ELR (cell line): ENCODE measurements around the gene PSME2.
"Not testable (repeated sequence)": the region's sequence is repeated elsewhere in the genome, so short reads cannot be mapped to it uniquely, and the experiment has no call there.

Source experiments
- DNase-seq: peaks from one replicate; pipeline ENCODE4 v3.0.0-alpha.2; 2015; ENCODE audit warnings: low read depth

Gene PSME2

DNA sequence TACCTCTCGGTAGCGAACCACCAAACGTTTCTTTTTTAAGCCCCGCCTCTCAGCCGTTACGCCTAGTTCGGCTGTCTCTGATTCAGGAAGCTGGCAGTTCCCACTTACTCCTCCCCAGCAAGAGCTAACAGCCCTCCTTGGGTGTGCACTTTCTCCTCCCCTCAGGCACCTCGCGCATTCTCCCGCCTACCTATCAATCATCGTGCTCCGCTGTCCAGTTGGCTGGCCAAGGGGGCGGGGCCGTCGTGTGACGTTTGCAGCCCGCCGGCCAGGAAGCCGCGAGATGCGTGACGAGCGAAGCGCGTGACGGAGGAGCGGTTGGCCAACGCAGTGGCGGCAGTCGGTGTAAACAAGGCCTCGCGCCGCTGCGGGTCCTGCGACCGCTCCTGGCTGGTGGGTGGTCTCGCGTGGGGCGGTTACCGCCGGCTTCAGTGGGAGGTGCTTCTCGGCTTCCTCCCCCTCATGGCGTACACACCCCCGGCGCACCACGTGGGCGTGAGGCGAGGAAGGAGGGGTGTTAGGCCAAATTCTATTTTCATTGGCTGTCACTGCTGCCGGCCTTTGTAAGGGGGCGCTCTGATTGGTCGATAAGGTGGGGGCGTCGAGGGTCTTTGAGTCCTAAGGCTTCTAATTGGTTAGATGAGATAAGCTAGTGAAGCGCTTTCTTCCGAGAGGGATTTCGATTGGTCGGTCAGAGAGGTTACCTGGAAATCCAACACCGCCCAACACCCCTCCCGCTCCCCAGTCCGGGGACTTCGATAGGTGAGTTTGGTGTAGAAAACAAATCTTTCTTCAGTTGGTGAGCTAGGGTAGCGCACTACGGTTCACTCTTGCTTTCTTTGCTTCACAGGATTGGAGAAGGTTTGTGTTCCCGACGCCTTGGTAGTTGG, 31.6 kb downstream of the PSME2 start, which contains the start of the genes DCAF11 and NRL:
TSS of gene DCAF11 (plus strand) at position 246 of the 890 bp plus-strand sequence. CDS start 818 bp downstream, outside the sequence.
TSS of gene NRL (minus strand) at position 418 of the 890 bp plus-strand sequence. CDS start 32,101 bp downstream, outside the sequence.
- peak; percentile 99 for DNase-seq

- peak; percentile 90 for DNase-seq
Measured at GRCh38 chr14:24113801-24114531, 32.4 kb downstream of the PSME2 start.

DNA sequence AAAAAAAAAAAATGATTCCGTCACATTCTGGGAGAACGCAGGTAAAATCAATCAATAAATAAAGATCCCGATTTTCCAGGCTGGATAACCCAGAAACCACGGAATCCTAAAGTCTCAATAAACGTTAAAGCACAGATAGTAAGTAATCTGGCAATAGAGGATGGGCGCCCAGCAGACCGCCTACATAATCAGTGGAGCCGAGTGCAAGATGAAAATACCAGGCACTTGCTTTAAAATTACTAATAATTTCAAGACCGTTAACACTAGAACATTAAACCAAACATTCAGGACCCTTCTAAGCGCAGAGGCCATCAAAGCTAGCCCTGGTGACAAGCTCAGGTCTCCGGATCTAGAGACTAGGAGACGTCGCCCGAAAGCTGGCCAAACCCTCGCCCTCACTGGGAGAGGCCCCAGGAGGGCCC, 33.0 kb downstream of the PSME2 start:
- no peak for DNase-seq

DNA sequence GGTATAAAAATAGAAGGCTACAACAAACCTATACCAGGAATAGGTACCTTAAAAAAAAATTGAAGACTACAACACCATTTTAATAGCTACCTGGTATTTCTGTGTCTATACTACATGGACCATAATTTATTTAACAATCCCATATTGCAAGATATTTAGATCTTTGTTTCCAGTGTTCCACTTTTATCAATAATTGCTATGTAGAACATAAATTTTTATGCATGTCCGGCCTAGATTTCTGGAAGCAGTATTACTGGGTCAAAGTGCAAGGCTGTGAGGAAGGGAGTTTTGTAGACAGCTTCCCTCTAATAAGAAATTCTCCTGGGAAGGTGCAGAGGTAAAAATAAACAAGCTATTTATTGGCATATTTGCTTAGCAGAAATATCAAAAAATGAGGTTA, 35.9 kb downstream of the PSME2 start:
- DNase-seq: no peak

DNA sequence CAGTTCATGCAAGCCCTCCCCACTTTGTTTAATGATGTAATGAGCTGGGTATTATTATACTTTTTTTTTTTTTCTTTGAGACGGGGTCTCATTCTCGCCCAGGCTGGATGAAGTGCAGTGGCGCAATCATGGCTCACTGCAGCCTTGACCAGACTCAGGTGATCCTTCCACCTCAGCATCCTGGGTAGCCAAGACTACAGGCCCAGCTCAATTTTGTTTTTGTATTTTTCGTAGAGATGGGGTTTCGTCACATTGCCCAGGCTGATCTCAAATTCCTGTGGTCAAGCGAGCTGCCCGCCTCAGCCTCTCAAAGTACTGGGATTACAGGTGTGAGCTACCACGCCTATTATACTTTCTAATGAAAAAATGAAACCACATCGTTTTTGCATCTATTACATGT, 36.4 kb downstream of the PSME2 start:
- DNase-seq: no peak

- DNase-seq: no peak
Measured at GRCh38 chr14:24108336-24108874, 38.0 kb downstream of the PSME2 start.

DNA sequence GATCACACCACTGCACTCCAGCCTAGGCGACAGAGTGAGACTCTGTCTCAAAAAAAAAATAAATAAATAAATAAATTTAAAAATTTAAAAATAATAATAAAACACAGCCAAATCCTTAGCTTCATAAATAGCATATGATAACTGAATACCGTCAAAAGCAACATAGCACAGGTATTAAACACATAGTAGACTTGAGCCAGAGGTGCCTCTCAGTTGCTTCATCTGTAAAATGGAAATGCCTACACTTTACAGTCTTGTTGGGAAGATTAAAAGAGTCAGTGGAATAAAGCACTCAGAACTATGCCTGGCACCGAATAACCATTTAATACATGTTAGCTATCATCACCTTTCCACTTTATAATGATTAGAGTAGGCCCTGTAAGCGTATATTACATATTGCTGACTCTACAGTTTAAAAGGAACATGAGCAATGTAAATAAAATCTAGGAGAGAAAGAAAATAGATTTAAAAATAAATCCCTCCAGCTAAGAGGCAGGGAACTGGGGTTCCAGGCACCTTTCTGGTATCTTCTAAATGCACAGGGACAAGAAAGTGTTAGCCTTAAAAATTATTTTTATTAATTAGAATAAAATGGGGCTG, 39.6 kb downstream of the PSME2 start:
- no peak for DNase-seq

DNA sequence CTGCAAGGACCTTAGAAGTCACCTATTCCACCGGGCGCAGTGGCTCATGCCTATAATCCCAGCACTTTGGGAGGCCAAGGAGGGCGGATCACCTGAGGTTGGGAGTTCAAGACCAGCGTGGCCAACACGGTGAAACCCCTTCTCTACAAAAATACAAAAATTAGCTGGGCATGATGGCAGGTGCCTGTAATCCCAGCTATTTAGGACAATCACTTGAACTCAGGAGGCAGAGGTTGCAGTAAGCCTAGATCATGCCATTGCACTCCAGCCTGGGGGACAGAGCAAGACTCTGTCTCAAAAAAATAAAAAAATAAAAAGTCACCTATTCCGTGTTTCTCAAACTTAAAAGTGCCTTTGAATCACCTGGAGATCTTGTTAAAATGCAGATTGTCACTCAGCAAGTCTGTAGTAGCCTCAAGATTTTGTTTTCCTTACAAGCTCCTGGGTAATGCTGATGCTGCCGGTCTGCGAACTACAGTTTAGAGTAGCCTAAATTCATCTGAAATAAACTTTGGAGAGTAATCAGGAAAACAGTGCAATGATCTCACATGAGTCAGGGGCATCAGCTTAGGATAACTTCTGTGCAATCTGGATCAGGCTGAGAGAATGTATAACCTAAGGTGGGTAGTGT, 40.7 kb downstream of the PSME2 start:
- not testable (repeated sequence) for DNase-seq

GRCh38 chr14:24103451-24103850, 43.0 kb downstream of the PSME2 start:
- DNase-seq: no peak

DNA sequence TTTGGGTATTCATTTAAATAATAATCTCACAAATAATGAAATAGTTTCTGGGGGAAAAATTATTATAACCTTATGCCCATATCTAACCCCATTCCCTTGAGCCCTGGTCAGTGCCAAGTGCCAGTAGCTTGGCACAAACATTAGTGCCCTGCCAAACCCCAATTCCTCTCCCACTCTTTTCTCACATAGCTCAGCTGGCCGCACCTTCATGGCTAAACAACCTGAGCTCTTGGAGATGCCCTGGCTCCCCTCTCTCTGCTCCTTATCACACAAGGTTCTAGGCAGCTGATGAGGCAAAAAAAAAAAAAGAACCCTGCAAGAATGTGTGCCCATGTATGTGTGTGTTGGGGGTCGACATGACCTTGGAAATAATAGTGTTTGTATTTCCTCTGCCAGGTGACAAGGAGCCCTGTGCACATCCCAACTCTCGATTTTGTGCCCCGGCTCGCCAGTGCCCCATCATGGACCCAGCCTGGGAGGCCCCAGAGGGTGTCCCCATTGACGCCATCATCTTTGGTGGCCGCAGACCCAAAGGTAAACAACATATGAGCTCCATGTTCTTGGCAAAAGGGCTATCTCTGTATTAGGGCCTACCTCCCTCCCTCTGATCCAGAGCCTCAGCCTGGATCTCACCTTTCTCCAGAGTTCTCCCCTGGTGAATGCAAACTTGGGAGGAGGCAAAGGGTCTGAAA, 43.9 kb downstream of the PSME2 start:
- no peak for DNase-seq

- no peak for DNase-seq
Measured at GRCh38 chr14:24100982-24101494, 45.4 kb downstream of the PSME2 start.

DNA sequence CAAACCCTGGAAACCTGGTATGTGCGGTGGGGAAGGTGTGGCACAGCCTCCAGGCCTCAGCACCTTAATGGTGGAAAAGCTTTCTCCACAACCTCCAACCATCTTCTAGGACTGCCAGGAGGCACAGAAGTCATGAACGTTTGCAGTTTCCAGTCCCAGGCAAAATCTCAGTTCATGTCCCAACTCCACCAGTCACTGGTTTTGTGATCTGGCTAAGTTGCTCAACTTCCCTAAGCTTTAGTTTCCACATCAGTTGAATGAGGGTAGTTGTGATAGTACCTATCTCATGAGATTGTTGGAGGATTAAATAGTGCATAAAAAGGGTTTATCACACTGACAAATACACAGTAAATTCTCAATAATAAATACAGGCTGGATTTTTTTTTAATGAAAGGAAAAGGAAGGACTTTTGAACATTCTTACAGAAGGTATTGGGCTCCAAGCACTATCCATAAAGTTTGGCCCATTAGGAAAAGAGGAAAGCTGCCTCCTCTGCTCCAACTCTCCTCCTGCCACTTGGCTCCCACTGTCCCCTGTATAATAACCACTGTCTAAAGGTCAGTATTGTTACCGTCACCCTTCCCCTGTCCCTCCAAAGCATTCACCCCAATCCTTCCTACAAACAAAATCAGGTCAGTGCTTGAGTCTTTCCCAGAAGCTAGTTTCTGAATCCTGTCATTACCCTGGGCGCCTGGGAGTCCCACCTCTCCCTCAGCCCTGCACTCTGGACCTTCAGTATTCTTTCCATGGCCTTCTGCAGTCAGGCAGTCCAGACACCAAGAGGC, 46.0 kb downstream of the PSME2 start:
- no peak for DNase-seq

- DNase-seq: no peak
Measured at GRCh38 chr14:24098927-24099813, 47.2 kb downstream of the PSME2 start.

DNA sequence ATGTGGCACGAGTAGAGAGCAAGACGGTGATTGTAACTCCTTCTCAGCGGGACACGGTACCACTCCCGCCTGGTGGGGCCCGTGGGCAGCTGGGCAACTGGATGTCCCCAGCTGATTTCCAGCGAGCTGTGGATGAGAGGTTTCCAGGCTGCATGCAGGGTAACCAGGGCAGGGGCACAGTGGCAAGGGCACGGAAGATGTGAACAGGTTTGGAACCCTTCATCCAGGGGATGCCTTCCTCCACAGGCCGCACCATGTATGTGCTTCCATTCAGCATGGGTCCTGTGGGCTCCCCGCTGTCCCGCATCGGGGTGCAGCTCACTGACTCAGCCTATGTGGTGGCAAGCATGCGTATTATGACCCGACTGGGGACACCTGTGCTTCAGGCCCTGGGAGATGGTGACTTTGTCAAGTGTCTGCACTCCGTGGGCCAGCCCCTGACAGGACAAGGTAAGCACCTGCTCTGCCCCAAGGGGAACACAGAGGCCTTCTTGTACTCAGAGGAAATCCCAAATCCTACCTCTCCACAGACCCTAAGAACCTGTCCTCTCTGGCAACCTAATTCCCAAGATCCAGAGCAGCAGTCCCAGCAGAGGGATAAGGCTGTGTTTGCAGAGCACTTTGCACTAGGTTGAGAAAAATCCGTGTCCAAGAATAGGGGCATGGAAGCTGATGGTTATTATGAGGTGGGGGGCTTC, 48.0 kb downstream of the PSME2 start:
- no peak for DNase-seq

GRCh38 chr14:24096545-24097181, 49.7 kb downstream of the PSME2 start:
- no peak for DNase-seq

DNA sequence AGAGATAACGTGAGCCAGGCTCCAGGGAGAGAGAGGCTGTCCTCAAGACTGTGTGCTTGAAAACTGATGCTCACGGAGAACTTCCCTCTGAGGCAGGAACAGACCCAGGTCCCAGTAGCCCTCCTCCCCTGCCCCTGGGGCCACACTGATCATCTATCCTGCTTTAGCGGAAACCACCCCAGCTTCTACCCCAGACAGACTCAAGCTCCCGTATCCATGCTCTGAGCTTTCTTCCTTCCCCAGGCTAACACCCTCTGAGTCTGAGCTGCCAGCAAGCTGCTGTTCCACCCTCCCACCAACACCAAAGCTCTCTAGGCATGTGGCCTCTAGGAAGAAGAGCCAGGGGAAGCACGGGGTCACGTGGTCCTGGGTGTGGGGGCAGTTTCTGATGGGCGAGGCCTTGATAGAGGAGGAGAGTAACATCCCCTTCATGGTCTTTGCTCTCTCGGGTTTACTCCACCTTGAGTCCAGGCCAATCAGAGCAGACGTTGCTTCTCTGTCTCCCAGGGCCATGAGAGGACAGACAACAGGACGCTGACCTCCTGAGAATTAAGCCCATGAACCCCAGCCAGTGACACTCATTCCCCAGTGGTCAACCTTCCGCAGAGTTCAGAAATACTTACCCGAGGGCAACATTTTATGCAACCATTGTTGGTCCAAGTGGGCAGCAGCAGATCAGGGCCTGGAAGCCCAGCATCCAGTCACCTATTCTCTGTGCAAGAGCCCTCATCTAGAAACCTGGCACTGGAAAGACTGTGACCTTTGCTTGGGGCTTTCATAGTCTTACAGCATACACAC, 50.9 kb downstream of the PSME2 start:
- peak; percentile 71 for DNase-seq

DNA sequence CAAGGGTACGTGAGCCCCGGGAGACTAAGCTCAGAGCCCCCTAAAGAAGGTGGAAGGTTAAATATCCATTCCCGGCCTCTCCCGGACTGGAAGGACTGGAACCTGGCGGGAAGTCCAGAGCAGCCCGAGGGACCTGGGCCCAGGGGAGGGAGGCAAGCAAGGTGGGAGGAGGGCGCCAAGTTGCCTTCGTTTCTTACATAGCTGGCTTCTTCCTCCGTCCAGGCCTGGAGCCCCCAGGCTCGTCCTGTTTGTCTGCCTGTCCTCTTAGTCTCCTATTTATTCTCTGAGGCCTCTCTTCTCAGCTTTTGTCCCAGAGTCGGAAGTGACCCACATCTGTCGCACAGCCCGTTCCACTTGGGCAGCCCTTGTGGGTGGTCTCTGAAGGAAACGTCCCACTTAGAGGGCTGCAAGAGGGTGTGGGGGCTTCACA, 51.6 kb downstream of the PSME2 start:
- peak; percentile 23 for DNase-seq
